ENCODE results near the gene COL4A6.

GRCh38 chrX:108224727-108225621, 213.2 kb downstream of the COL4A6 start:
- TF ChIP-seq CTCF (IDR thresholded peaks at IDR 0.05; ENCODE audit: low read length) = peak; percentile 51
- TF ChIP-seq EZH2 (IDR thresholded peaks at IDR 0.05; ENCODE audit: borderline replicate concordance, low read length) = no peak

Data from OCI-LY1 (cell line).